Thoracic aorta (tissue), 2 donors: ENCODE data around the gene AQP11. TPM values are rescaled to one million over a fixed set of nuclear protein-coding genes. Genes with fewer than 3 reads are reported as not detected.

Experiments used
- ATAC-seq: fragments of 150-250 bp; one replicate; pipeline ENCODE4 v1.8.0; 2017; ENCODE audit warnings: low read depth; ENCODE audit not compliant: insufficient number of reproducible peaks, low FRiP score
- DNase-seq: peaks from one replicate; pipeline ENCODE4 v3.0.0-alpha.2; 2020; ENCODE audit warnings: low spot score
- H3K27ac ChIP-seq, 2 donors: fragments of 200-600 bp; sonication (generic); 1 replicate in 1 of 2; 2 replicates in 1 of 2; pipeline ENCODE4 v1.5.1; 2016; ENCODE audit warnings: mild to moderate bottlenecking in 2 of 2, moderate library complexity in 2 of 2
- H3K27me3 ChIP-seq: fragments of 200-600 bp; sonication (generic); replicated peaks from 2 replicates; pipeline ENCODE4 v1.6.0; 2016; ENCODE audit warnings: mild to moderate bottlenecking; ENCODE audit not compliant: insufficient read depth
- H3K36me3 ChIP-seq: fragments of 200-600 bp; sonication (generic); one replicate; pipeline ENCODE4 v1.5.1; 2016
- H3K4me1 ChIP-seq, 2 donors: fragments of 200-600 bp; sonication (generic); 1 replicate in 1 of 2; 2 replicates in 1 of 2; pipeline versions ENCODE4 v1.5.1 to v1.6.0; 2016; ENCODE audit warnings: low read depth in 2 of 2, mild to moderate bottlenecking in 1 of 2; ENCODE audit not compliant: control insufficient read depth in 1 of 2
- H3K4me3 ChIP-seq: fragments of 200-600 bp; sonication (generic); 2 replicates; pipeline ENCODE4 v1.5.1; 2016; ENCODE audit warnings: mild to moderate bottlenecking
- H3K9me3 ChIP-seq: fragments of 200-600 bp; sonication (generic); 2 replicates; pipeline ENCODE4 v1.5.1; 2016
- CTCF ChIP-seq: fragments of 200-600 bp; sonication (generic); IDR thresholded peaks from one replicate; pipeline ENCODE4 v1.5.1; 2019; ENCODE audit warnings: antibody characterized with exemption
- total RNA-seq, 2 donors: library from RNA; depleted of rRNA; stranded (reverse); fragments of >200 nt; gene quantifications; one replicate each; pipeline versions ENCODE4 v1.1.0 to v1.2.3, GENCODE V29; 2016

AQP11 gene
- total RNA-seq, 2 donors from 2014 or later: not detected

- H3K27me3 ChIP-seq: no peaks in the 10 kb centered on the region
- H3K4me1 ChIP-seq: no peaks in the 10 kb centered on the region
- no peak for TF ChIP-seq CTCF
- H3K36me3 ChIP-seq: no peaks in the 10 kb centered on the region
- DNase-seq: no peak
- no peak overlapping the region for H3K27ac ChIP-seq
- ATAC-seq: no peak
- H3K9me3 ChIP-seq: no peaks in the 10 kb centered on the region
- H3K4me3 ChIP-seq: no peak overlapping the region
These were observed 60.4 kb downstream of the AQP11 start for GRCh38 chr11:77650123-77650522.

- no peak for TF ChIP-seq CTCF
- Histone ChIP-seq H3K27me3 (no peaks in the 10 kb centered on the region), H3K4me1 (no peaks in the 10 kb centered on the region), H3K36me3 (no peaks in the 10 kb centered on the region), H3K4me3 (no peak overlapping the region), H3K27ac (no peak overlapping the region), H3K9me3 (no peaks in the 10 kb centered on the region)
- DNase-seq (no peak), ATAC-seq (no peak)
These were observed 65.1 kb downstream of the AQP11 start for GRCh38 chr11:77654770-77655434.

DNA sequence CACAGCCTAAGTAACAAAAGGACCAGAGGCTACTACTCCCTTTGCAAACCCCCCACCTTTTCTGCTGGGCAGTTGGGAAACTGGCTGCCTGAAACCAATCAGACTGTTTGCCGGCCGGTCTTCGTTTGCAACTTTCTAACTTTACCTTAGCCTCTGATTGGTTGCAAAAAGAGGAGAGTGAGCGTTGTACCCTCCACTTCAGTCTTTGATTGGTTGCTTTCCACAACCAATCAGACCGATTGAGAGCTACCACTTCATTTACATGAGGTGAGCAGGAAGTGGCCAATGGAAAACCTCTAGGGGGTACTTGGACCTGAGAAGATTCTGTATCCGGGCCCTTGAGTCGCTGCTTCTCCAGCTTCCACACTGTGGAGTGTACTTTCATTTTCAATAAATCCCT is 66.6 kb downstream of the AQP11 start:
- Histone ChIP-seq H3K4me3 (no peak overlapping the region), H3K27ac (no peak overlapping the region), H3K4me1 (no peaks in the 10 kb centered on the region), H3K9me3 (no peaks in the 10 kb centered on the region), H3K36me3 (no peaks in the 10 kb centered on the region), H3K27me3 (no peaks in the 10 kb centered on the region)
- ATAC-seq (no peak), DNase-seq (no peak)
- no peak for TF ChIP-seq CTCF

GRCh38 chr11:77658213-77659013 is 68.7 kb downstream of the AQP11 start:
- DNase-seq (no peak), ATAC-seq (no peak)
- Histone ChIP-seq H3K4me3 (no peak overlapping the region), H3K27ac (no peak overlapping the region), H3K36me3 (no peaks in the 10 kb centered on the region), H3K4me1 (no peaks in the 10 kb centered on the region), H3K27me3 (no peaks in the 10 kb centered on the region), H3K9me3 (no peaks in the 10 kb centered on the region)
- no peak for TF ChIP-seq CTCF

Other genes with a start within 250 kb of the AQP11 start
- gene PAK1, start 115.9 kb upstream of the AQP11 start, total RNA-seq: 10 to 100 TPM; 29.4 to 48.3 TPM
- gene CLNS1A, start 47.8 kb downstream of the AQP11 start, total RNA-seq: 10 to 100 TPM; 47.4 to 48.3 TPM
- 100 to 1,000 TPM in 1 of 2 donors, 10 to 100 TPM in 1; 86.6 to 107 TPM for gene RSF1, start 230.8 kb downstream of the AQP11 start, total RNA-seq
- 10 to 100 TPM; 38.9 to 41.3 TPM for gene AAMDC, start 231.2 kb downstream of the AQP11 start, total RNA-seq